Right atrium auricular region (tissue), 2 donors: ENCODE results near the gene CAPNS1. TPM values are rescaled to one million over a fixed set of nuclear protein-coding genes. Genes with fewer than 3 reads are reported as not detected.

Experiments
- DNase-seq: peaks from one replicate; pipeline ENCODE4 v3.0.0-alpha.2; 2019; ENCODE audit warnings: low spot score
- H3K27ac ChIP-seq, 2 donors: fragments of 200-600 bp; sonication (generic); 1 replicate in 1 of 2; 2 replicates in 1 of 2; pipeline ENCODE4 v1.5.1; 2016 to 2019
- H3K27me3 ChIP-seq, 2 donors: fragments of 200-600 bp; sonication (generic); one replicate each; pipeline versions ENCODE4 v1.5.1 to v1.6.0; 2017 to 2019
- H3K36me3 ChIP-seq: fragments of 200-600 bp; sonication (generic); one replicate; pipeline ENCODE4 v1.5.1; 2016
- H3K4me1 ChIP-seq, 2 donors: fragments of 200-600 bp; sonication (generic); one replicate each; pipeline versions ENCODE4 v1.5.1 to v1.6.0; 2017 to 2019
- H3K4me3 ChIP-seq, 2 donors: fragments of 200-600 bp; sonication (generic); 1 replicate in 1 of 2; 2 replicates in 1 of 2; pipeline ENCODE4 v1.5.1; 2017 to 2019; ENCODE audit warnings: mild to moderate bottlenecking in 1 of 2, moderate library complexity in 1 of 2
- H3K9me3 ChIP-seq, 2 donors: fragments of 200-600 bp; sonication (generic); one replicate each; pipeline ENCODE4 v1.5.1; 2019
- total RNA-seq, 2 donors: library from RNA; depleted of rRNA; stranded (reverse); fragments of >200 nt; gene quantifications; one replicate each; pipeline ENCODE4 v1.1.0, GENCODE V29; 2016
- TF ChIP-seq, protein P1 (sequence below), 2 donors: fragments of 200-600 bp; sonication (generic); IDR thresholded peaks; one replicate each; pipeline ENCODE4 v1.5.1; 2019; ENCODE audit warnings: antibody characterized with exemption in 2 of 2

Gene CAPNS1
- total RNA-seq, 2 donors from 2014 or later = 222 to 238 TPM

DNA sequence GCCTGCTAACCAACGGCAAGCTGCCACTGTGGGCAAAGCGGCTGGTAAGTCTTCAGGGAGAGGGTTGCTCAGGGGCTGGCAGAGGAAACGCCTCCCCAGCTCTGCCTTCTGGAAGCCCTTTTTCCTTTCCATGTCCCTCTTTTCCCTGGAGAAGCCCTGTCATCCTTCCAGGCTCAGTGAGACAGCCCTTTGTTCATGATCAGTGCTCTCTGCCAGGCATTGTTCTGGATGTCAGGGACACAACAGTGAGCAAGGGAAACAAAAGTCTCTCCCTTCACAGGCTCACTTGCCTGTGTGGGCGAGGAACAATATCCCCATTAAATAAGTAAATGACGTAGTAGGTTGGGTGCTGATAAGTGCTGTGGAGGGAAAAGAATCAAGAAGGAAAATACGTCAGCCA lies 42.8 kb upstream of the CAPNS1 start:
- no peak for DNase-seq
- TF ChIP-seq, protein P1, sequence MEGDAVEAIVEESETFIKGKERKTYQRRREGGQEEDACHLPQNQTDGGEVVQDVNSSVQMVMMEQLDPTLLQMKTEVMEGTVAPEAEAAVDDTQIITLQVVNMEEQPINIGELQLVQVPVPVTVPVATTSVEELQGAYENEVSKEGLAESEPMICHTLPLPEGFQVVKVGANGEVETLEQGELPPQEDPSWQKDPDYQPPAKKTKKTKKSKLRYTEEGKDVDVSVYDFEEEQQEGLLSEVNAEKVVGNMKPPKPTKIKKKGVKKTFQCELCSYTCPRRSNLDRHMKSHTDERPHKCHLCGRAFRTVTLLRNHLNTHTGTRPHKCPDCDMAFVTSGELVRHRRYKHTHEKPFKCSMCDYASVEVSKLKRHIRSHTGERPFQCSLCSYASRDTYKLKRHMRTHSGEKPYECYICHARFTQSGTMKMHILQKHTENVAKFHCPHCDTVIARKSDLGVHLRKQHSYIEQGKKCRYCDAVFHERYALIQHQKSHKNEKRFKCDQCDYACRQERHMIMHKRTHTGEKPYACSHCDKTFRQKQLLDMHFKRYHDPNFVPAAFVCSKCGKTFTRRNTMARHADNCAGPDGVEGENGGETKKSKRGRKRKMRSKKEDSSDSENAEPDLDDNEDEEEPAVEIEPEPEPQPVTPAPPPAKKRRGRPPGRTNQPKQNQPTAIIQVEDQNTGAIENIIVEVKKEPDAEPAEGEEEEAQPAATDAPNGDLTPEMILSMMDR (IDR thresholded peaks at IDR 0.05) = no peak
- Histone ChIP-seq H3K36me3 (no peaks in the 10 kb centered on the region), H3K4me1 (peaks cover 0 to 35% of the 10 kb centered on the region in 2 donors), H3K9me3 (no peaks in the 10 kb centered on the region), H3K4me3 (no peak overlapping the region), H3K27ac (no peak overlapping the region), H3K27me3 (no peaks in the 10 kb centered on the region)

DNA sequence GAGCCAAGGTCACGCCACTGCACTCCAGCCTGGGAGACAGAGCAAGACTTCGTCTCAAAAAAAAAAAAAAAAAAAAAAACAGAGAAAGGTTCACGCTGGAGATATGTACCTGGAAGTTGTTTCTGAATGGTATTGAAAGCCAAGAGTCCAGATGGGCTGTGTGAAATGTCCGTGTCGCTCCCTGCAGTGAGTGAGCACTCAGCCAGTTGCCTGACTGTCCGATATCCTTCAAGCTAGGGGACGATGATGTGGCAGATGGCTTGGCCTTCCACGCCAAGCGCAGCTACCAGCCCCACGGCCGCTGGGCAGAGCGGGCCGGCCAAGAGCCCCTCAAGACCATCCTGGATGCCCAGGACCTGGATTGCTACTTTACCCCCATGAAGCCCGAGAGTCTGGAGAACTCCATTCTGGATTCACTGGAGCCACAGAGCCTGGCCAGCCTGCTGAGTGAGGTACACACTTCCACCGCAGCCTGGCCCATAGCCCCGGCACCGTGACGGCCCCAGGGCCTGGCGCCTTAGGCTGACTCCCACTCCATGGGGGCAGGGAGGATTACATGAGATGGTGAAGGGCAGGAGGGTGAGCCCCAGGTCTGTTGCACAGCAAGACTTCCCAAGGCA lies 40.6 kb upstream of the CAPNS1 start:
- H3K4me1 ChIP-seq = peaks cover 0 to 27% of the 10 kb centered on the region in 2 donors
- TF ChIP-seq, protein P1 (IDR thresholded peaks at IDR 0.05) = no peak
- H3K27ac ChIP-seq = peak overlapping the region; percentile 72 to 81
- H3K36me3 ChIP-seq = no peaks in the 10 kb centered on the region
- H3K4me3 ChIP-seq = no peak overlapping the region
- H3K27me3 ChIP-seq = no peaks in the 10 kb centered on the region
- H3K9me3 ChIP-seq = no peaks in the 10 kb centered on the region
- DNase-seq = no peak

DNA sequence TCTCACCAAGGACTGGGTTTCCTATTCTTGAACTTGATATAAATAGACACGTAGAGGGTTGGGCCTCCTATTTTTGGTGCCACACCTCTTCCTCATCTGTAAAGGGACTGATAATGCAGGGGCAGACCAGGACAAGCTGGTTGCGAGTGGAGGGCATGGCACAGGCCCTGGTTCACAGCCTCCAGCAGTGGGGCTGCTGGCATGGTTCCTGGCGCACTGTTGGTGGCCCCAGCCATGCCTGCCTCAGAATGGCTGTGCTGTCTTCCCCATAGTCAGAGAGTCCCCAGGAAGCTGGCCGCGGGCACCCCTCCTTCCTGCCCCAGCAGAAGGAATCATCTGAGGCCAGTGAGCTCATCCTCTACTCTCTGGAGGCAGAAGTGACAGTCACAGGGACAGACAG lies 39.4 kb upstream of the CAPNS1 start:
- no peak for DNase-seq
- Histone ChIP-seq H3K27me3 (no peaks in the 10 kb centered on the region), H3K4me1 (peaks cover 0 to 27% of the 10 kb centered on the region in 2 donors), H3K4me3 (peak overlapping the region in 1 of 2 donors; percentile 40), H3K9me3 (no peaks in the 10 kb centered on the region), H3K27ac (peak overlapping the region; percentile 72 to 81), H3K36me3 (no peaks in the 10 kb centered on the region)
- TF ChIP-seq, protein P1 (IDR thresholded peaks at IDR 0.05) = no peak

DNA sequence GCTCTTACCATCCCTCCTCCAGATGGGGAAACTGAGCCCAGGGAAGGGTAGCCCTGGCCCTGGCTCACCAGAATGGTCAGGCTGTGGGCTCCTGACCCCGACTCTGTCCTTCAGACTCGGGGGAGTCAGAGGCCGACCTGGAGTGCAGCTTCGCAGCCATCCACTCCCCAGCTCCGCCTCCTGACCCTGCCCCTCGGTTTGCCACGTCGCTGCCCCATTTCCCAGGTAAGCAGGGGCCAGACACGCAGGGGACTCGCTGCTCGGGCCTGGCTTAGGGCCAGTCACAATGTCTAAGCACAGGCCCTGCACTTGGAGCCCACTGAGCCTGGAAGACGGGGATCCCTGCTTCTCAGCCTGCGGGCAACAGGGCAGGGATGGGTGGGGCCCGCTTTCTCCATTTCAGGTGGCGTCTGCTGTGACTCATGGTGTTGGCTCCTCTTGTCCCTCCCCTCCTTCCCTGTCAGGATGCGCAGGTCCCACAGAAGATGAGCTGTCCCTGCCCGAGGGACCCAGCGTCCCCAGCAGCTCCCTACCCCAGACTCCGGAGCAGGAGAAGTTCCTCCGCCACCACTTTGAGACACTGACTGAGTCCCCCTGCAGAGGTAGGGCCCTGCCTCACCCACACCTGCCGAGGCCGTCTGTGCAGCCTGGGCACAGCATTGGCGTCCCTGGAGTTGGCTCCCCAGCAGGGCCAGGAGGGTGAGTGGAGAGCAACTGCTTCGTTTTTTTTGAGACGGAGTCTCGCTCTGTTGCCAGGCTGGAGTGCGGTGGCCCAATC lies 38.1 kb upstream of the CAPNS1 start:
- Histone ChIP-seq H3K27me3 (no peaks in the 10 kb centered on the region), H3K9me3 (no peaks in the 10 kb centered on the region), H3K4me1 (peaks cover 0 to 27% of the 10 kb centered on the region in 2 donors), H3K27ac (peak overlapping the region; percentile 72 to 81), H3K4me3 (peak overlapping the region in 1 of 2 donors; percentile 40), H3K36me3 (no peaks in the 10 kb centered on the region)
- no peak for DNase-seq
- TF ChIP-seq, protein P1 (IDR thresholded peaks at IDR 0.05) = no peak

DNA sequence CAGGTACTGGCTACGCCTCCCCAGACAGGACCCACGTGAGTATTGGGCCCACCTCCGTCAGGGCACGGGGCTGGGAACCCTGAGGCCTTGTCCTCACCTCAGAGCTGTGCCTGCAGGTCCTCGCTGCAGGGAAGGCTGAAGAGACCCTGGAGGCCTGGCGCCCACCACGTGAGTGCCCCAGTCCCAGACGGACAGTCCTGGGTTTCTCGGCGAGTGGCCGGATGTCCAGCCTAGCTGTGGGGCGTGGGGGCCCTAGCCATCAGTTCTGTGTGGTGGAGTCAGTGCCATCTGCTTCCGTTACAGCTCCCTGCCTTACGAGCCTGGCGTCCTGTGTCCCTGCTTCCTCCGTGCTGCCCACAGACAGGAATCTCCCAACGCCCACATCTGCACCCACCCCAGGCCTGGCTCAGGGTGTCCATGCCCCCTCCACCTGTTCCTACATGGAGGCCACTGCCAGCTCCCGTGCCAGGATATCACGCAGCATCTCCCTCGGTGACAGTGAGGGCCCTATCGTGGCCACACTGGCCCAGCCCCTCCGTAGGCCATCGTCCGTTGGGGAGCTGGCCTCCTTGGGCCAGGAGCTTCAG lies 36.7 kb upstream of the CAPNS1 start:
- TF ChIP-seq, protein P1 (IDR thresholded peaks at IDR 0.05) = no peak
- Histone ChIP-seq H3K4me3 (no peak overlapping the region), H3K9me3 (no peaks in the 10 kb centered on the region), H3K36me3 (no peaks in the 10 kb centered on the region), H3K4me1 (peaks cover 0 to 27% of the 10 kb centered on the region in 2 donors), H3K27ac (no peak overlapping the region), H3K27me3 (no peaks in the 10 kb centered on the region)
- DNase-seq = no peak
